Activated CD4-positive, alpha-beta T cell treated with anti-CD3 and anti-CD28 coated beads, Interleukin-2, amount 10 ng/mL, durations not matched to agents 24 days and 14 days (primary cell): Measurements from ENCODE around the gene TMPRSS6. TPM values are rescaled to one million over a fixed set of nuclear protein-coding genes. Genes with fewer than 3 reads are reported as not detected.

ENCODE experiments used
- DNase-seq: peaks from one replicate; pipeline ENCODE4 v3.0.0; 2022
- H3K27ac Mint-ChIP-seq: one replicate; pipeline ENCODE4 v1.8.0; 2022; ENCODE audit warnings: mild to moderate bottlenecking, mixed read lengths
- H3K27me3 Mint-ChIP-seq: one replicate; pipeline ENCODE4 v1.8.0; 2022; ENCODE audit warnings: mixed read lengths
- H3K36me3 Mint-ChIP-seq: one replicate; pipeline ENCODE4 v1.8.0; 2022; ENCODE audit warnings: low read depth, mild to moderate bottlenecking, mixed read lengths
- H3K4me1 Mint-ChIP-seq: one replicate; pipeline ENCODE4 v1.8.0; 2021; ENCODE audit warnings: mixed read lengths
- H3K4me3 Mint-ChIP-seq: one replicate; pipeline ENCODE4 v1.8.0; 2022; ENCODE audit warnings: mild to moderate bottlenecking, moderate library complexity, mixed read lengths
- H3K9me3 Mint-ChIP-seq: one replicate; pipeline ENCODE4 v1.8.0; 2021; ENCODE audit warnings: mixed read lengths
- intact Hi-C: fragments of 100-400 bp; cut with micrococcal nuclease; formaldehyde crosslinking; loops from one replicate; pipeline ENCODE4 v1.15.1; 2023
- total RNA-seq: library from RNA; stranded (reverse); gene quantifications from 2 replicates; pipeline ENCODE4 v1.2.3, GENCODE V29; 2022

Gene TMPRSS6
- total RNA-seq: 6.8 and 7.1 TPM in 2 replicates

GRCh38 chr22:37109242-37109917 is at the start of gene TMPRSS6:
TSS of gene TMPRSS6 (minus strand) at chr22:37109713. CDS start at chr22:37103417, 6,296 bp downstream.
- H3K27me3 Mint-ChIP-seq: no peaks in the 10 kb centered on the region
- no peak for DNase-seq
- H3K27ac Mint-ChIP-seq: no peak within 1 kb of the TSS
- H3K36me3 Mint-ChIP-seq: peaks cover 4% of the 10 kb centered on the region
- H3K4me3 Mint-ChIP-seq: no peak within 1 kb of the TSS
- H3K4me1 Mint-ChIP-seq: peaks cover 9% of the 10 kb centered on the region
- H3K9me3 Mint-ChIP-seq: no peaks in the 10 kb centered on the region
- intact Hi-C loops: no loop called here

GRCh38 chr22:37158963-37159290 is 49.4 kb upstream of the TMPRSS6 start:
- intact Hi-C loops: no loop called here
- Mint-ChIP-seq H3K9me3 (no peaks in the 10 kb centered on the region), H3K27ac (peak overlapping the region; percentile 32)

GRCh38 chr22:37157516-37158285 is 48.2 kb upstream of the TMPRSS6 start:
- intact Hi-C loops: no loop called here
- Mint-ChIP-seq H3K36me3 (peaks cover 2% of the 10 kb centered on the region), H3K4me1 (peaks cover 61% of the 10 kb centered on the region), H3K4me3 (no peak overlapping the region), H3K9me3 (no peaks in the 10 kb centered on the region), H3K27ac (peak overlapping the region; percentile 73), H3K27me3 (no peaks in the 10 kb centered on the region)
- DNase-seq: no peak

More at GRCh38 chr22:37158963-37159290, 49.4 kb upstream of the TMPRSS6 start:
- H3K27me3 Mint-ChIP-seq: no peaks in the 10 kb centered on the region
- DNase-seq: no peak
- peaks cover 2% of the 10 kb centered on the region for H3K36me3 Mint-ChIP-seq
- H3K4me3 Mint-ChIP-seq: no peak overlapping the region
- peaks cover 73% of the 10 kb centered on the region for H3K4me1 Mint-ChIP-seq

GRCh38 chr22:37156686-37157435 is 47.3 kb upstream of the TMPRSS6 start:
- Mint-ChIP-seq H3K4me1 (peaks cover 53% of the 10 kb centered on the region), H3K27ac (peak overlapping the region; percentile 39), H3K9me3 (no peaks in the 10 kb centered on the region), H3K36me3 (peaks cover 2% of the 10 kb centered on the region), H3K4me3 (no peak overlapping the region), H3K27me3 (no peaks in the 10 kb centered on the region)
- intact Hi-C loops: no loop called here
- DNase-seq: no peak

- Mint-ChIP-seq H3K4me3 (no peak overlapping the region), H3K9me3 (peaks cover 4% of the 10 kb centered on the region), H3K36me3 (peaks cover 4% of the 10 kb centered on the region), H3K27me3 (no peaks in the 10 kb centered on the region), H3K27ac (peak overlapping the region; percentile 55), H3K4me1 (peaks cover 53% of the 10 kb centered on the region)
- intact Hi-C loops: no loop called here
- no peak for DNase-seq
Observed at GRCh38 chr22:37155971-37156370, 46.5 kb upstream of the TMPRSS6 start.

GRCh38 chr22:37154925-37155712 is 45.6 kb upstream of the TMPRSS6 start:
- no peak for DNase-seq
- H3K4me1 Mint-ChIP-seq: peaks cover 56% of the 10 kb centered on the region
- peaks cover 9% of the 10 kb centered on the region for H3K9me3 Mint-ChIP-seq
- H3K27me3 Mint-ChIP-seq: no peaks in the 10 kb centered on the region
- H3K36me3 Mint-ChIP-seq: peaks cover 5% of the 10 kb centered on the region
- H3K27ac Mint-ChIP-seq: peak overlapping the region; percentile 51
- intact Hi-C loops: no loop called here
- peak overlapping the region; percentile 0 for H3K4me3 Mint-ChIP-seq

- intact Hi-C loops: no loop called here
- Mint-ChIP-seq H3K27ac (peak overlapping the region; percentile 2), H3K4me1 (peaks cover 52% of the 10 kb centered on the region)
Observed at GRCh38 chr22:37153901-37154300, 44.4 kb upstream of the TMPRSS6 start.

GRCh38 chr22:37151401-37151800 is 41.9 kb upstream of the TMPRSS6 start:
- peak overlapping the region; percentile 21 for H3K27ac Mint-ChIP-seq
- intact Hi-C loops: loop anchor here (2.0 kb wide), 1 partner anchor 79 kb away; no protein-coding TSS in a partner anchor
- no peak overlapping the region for H3K4me3 Mint-ChIP-seq
- H3K9me3 Mint-ChIP-seq: peaks cover 9% of the 10 kb centered on the region
- H3K36me3 Mint-ChIP-seq: peaks cover 32% of the 10 kb centered on the region
- H3K27me3 Mint-ChIP-seq: peaks cover 2% of the 10 kb centered on the region
- no peak for DNase-seq
- H3K4me1 Mint-ChIP-seq: peaks cover 55% of the 10 kb centered on the region

More at GRCh38 chr22:37153901-37154300, 44.4 kb upstream of the TMPRSS6 start:
- Mint-ChIP-seq H3K9me3 (peaks cover 9% of the 10 kb centered on the region), H3K27me3 (peaks cover 2% of the 10 kb centered on the region), H3K4me3 (no peak overlapping the region), H3K36me3 (peaks cover 15% of the 10 kb centered on the region)
- no peak for DNase-seq

- no peak for DNase-seq
- peaks cover 39% of the 10 kb centered on the region for H3K36me3 Mint-ChIP-seq
- H3K27me3 Mint-ChIP-seq: peaks cover 2% of the 10 kb centered on the region
- H3K4me1 Mint-ChIP-seq: peaks cover 57% of the 10 kb centered on the region
- H3K9me3 Mint-ChIP-seq: peaks cover 9% of the 10 kb centered on the region
- intact Hi-C loops: loop anchor here (1.0 to 2.0 kb wide), 3 partner anchors 12 to 80 kb away; no protein-coding TSS in a partner anchor
- peak overlapping the region; percentile 71 for H3K27ac Mint-ChIP-seq
- H3K4me3 Mint-ChIP-seq: peak overlapping the region; percentile 22
Observed at GRCh38 chr22:37150701-37151100, 41.2 kb upstream of the TMPRSS6 start.

- H3K4me3 Mint-ChIP-seq: peak overlapping the region; percentile 96
- peaks cover 49% of the 10 kb centered on the region for H3K36me3 Mint-ChIP-seq
- peaks cover 2% of the 10 kb centered on the region for H3K27me3 Mint-ChIP-seq
- peaks cover 54% of the 10 kb centered on the region for H3K4me1 Mint-ChIP-seq
- H3K9me3 Mint-ChIP-seq: peaks cover 9% of the 10 kb centered on the region
- intact Hi-C loops: loop anchor here (1.0 to 2.0 kb wide), 3 partner anchors 10 to 70 kb away; no protein-coding TSS in a partner anchor
- peak; percentile 68 for DNase-seq
- H3K27ac Mint-ChIP-seq: peak overlapping the region; percentile 99
Observed at GRCh38 chr22:37148742-37149665, 39.5 kb upstream of the TMPRSS6 start.

- Mint-ChIP-seq H3K27ac (peak overlapping the region; percentile 99), H3K9me3 (peaks cover 9% of the 10 kb centered on the region), H3K27me3 (peaks cover 2% of the 10 kb centered on the region), H3K4me1 (peaks cover 62% of the 10 kb centered on the region), H3K36me3 (peaks cover 56% of the 10 kb centered on the region), H3K4me3 (peak overlapping the region; percentile 96)
- peak; percentile 77 for DNase-seq
- intact Hi-C loops: loop anchor here (2.0 kb wide), 1 partner anchor 69 kb away; no protein-coding TSS in a partner anchor
Observed at GRCh38 chr22:37148031-37148651, 38.6 kb upstream of the TMPRSS6 start.
